ENCODE data around the gene BCL7B. TPM values are rescaled to one million over a fixed set of nuclear protein-coding genes. Genes with fewer than 3 reads are reported as not detected.
"Not testable (repeated sequence)": the region's sequence is repeated elsewhere in the genome, so short reads cannot be mapped to it uniquely, and the experiment has no call there.

Gene BCL7B
- total and polyA plus RNA-seq, 2 of the 4 experiments (the other 2 are of a cell fraction), result 7.2 to 51.3 TPM

GRCh38 chr7:73567846-73568685 is 10.6 kb upstream of the BCL7B start (continued):
- TF ChIP-seq ELK1 (IDR thresholded peaks at IDR 0.05; ENCODE audit: borderline replicate concordance, low read depth, low read length), result no peak

- H3K9me1 ChIP-seq (ENCODE audit: insufficient read depth, low read length), result peaks cover 13% of the 10 kb centered on the region
- no peak for TF ChIP-seq FOS (IDR thresholded peaks at IDR 0.05; ENCODE audit: low read depth, low read length)
- TF ChIP-seq NFE2L2 (IDR thresholded peaks at IDR 0.05; ENCODE audit: low read depth, low read length), result no peak
- CTCF ChIA-PET, result no interaction called here
- ATAC-seq (ENCODE audit: low read depth), result no peak
- DNase-seq, result no peak
- dilution Hi-C loops (cut with HindIII; ENCODE audit: low sequenced_read_pairs, unreplicated experiment) (no loop called here), intact Hi-C loops (cut with micrococcal nuclease) (no loop called here), in situ Hi-C loops (cut with MboI; ENCODE audit: low sequenced_read_pairs) (no loop called here)
- H4K8ac ChIP-seq (ENCODE audit: low read depth in 2 of 2, low read length in 2 of 2), result no peak overlapping the region
- no peak overlapping the region for H3K23ac ChIP-seq (ENCODE audit: low read depth, low read length)
- H2AK5ac ChIP-seq (ENCODE audit: low read depth, low read length), result no peak overlapping the region
- 0 out of 2 replicates have a peak, but pooled peaks cover 2% of the 10 kb centered on the region for H3K4me1 ChIP-seq (ENCODE audit: control insufficient read depth, insufficient read depth, low read length)
- H2AFZ ChIP-seq (replicated peaks; ENCODE audit: low read length, poor library complexity), result no peak overlapping the region
- H2BK15ac ChIP-seq (ENCODE audit: low read depth, low read length), result no peak overlapping the region
- H3K18ac ChIP-seq (ENCODE audit: low read depth, low read length), result no peak overlapping the region
- no peak overlapping the region for H3K9ac ChIP-seq (ENCODE audit: low read depth, low read length)
- no TSS peak for BruUV-seq (replicated peaks)
- no peak overlapping the region for H3K4ac ChIP-seq (ENCODE audit: low read depth, low read length)
- no CpG with 5 or more reads among the region's 4 CpGs for WGBS, 2 experiments (ENCODE audit: extremely low coverage in 2 of 2, insufficient read length in 1 of 2)
- H3K27ac ChIP-seq (ENCODE audit: insufficient read depth, low read length), result no peak overlapping the region
- no peak overlapping the region for H2BK5ac ChIP-seq (ENCODE audit: low read depth, low read length, poor library complexity, severe bottlenecking)
- H3K9me3 ChIP-seq (ENCODE audit: control insufficient read depth, insufficient read depth, low read length), result no peaks in the 10 kb centered on the region
- H2BK120ac ChIP-seq (ENCODE audit: low read depth, low read length), result no peak overlapping the region
- H4K91ac ChIP-seq (ENCODE audit: insufficient read depth, low read depth, low read length), result no peak overlapping the region
- no peak overlapping the region for H3K4me2 ChIP-seq (ENCODE audit: low read depth, low read length)
- H3K27me3 ChIP-seq (ENCODE audit: control insufficient read depth, insufficient read depth, low read length), result no peaks in the 10 kb centered on the region
- POLR2A ChIA-PET (ENCODE audit: unreplicated experiment), result interaction anchor here (0.6 kb wide), 1 partner anchor 23 kb away, joined by 5 read pairs; no protein-coding TSS in a partner anchor
- no peak overlapping the region for H2AK9ac ChIP-seq (replicated peaks; ENCODE audit: low read depth, low read length, poor library complexity)
- H3K79me1 ChIP-seq (ENCODE audit: low read depth in 1 of 2, low read length in 2 of 2), result peaks cover 0 to 9% of the 10 kb centered on the region in 2 experiments; a peak in 3 of 4 replicates
- no peak overlapping the region for H3K4me3 ChIP-seq (ENCODE audit: insufficient read depth, low read depth, low read length)
- H3K56ac ChIP-seq (ENCODE audit: extremely low read depth, insufficient read depth, low read length), result no peak overlapping the region
- peaks cover 24% of the 10 kb centered on the region for H3K36me3 ChIP-seq (ENCODE audit: control insufficient read depth, insufficient read depth, low read length)
- no peak overlapping the region; the same call in 1 of the 2 replicates for H2BK20ac ChIP-seq (ENCODE audit: low read depth, low read length)
- H4K5ac ChIP-seq (ENCODE audit: low read depth, low read length), result no peak overlapping the region
- no peak overlapping the region for H3K14ac ChIP-seq (replicated peaks; ENCODE audit: low read depth, low read length)
- peaks cover 3% of the 10 kb centered on the region; the same call in 1 of the 2 replicates for H4K20me1 ChIP-seq (ENCODE audit: insufficient read depth, low read length)
Observed at GRCh38 chr7:73567140-73567539, 9.7 kb upstream of the BCL7B start.

- dilution Hi-C loops (cut with HindIII; ENCODE audit: low sequenced_read_pairs, unreplicated experiment); H2AK9ac ChIP-seq (replicated peaks; ENCODE audit: low read depth, low read length, poor library complexity); H2BK120ac ChIP-seq (ENCODE audit: low read depth, low read length); H3K4me1 ChIP-seq (ENCODE audit: control insufficient read depth, insufficient read depth, low read length); H4K91ac ChIP-seq (ENCODE audit: insufficient read depth, low read depth, low read length); DNase-seq; H3K14ac ChIP-seq (replicated peaks; ENCODE audit: low read depth, low read length); H2BK15ac ChIP-seq (ENCODE audit: low read depth, low read length); H3K27ac ChIP-seq (ENCODE audit: insufficient read depth, low read length); in situ Hi-C loops (cut with MboI; ENCODE audit: low sequenced_read_pairs); H4K5ac ChIP-seq (ENCODE audit: low read depth, low read length); H4K8ac ChIP-seq (ENCODE audit: low read depth in 2 of 2, low read length in 2 of 2); ATAC-seq (ENCODE audit: low read depth); H4K20me1 ChIP-seq (ENCODE audit: insufficient read depth, low read length); H2AFZ ChIP-seq (replicated peaks; ENCODE audit: low read length, poor library complexity); intact Hi-C loops (cut with micrococcal nuclease); H3K23ac ChIP-seq (ENCODE audit: low read depth, low read length); H3K4me2 ChIP-seq (ENCODE audit: low read depth, low read length); H3K4ac ChIP-seq (ENCODE audit: low read depth, low read length); H3K18ac ChIP-seq (ENCODE audit: low read depth, low read length); H3K9ac ChIP-seq (ENCODE audit: low read depth, low read length); CTCF ChIA-PET; H3K27me3 ChIP-seq (ENCODE audit: control insufficient read depth, insufficient read depth, low read length); H3K79me1 ChIP-seq (ENCODE audit: low read depth in 1 of 2, low read length in 2 of 2); H2AK5ac ChIP-seq (ENCODE audit: low read depth, low read length); H2BK5ac ChIP-seq (ENCODE audit: low read depth, low read length, poor library complexity, severe bottlenecking); H3K9me3 ChIP-seq (ENCODE audit: control insufficient read depth, insufficient read depth, low read length); POLR2A ChIA-PET (ENCODE audit: unreplicated experiment); H2BK20ac ChIP-seq (ENCODE audit: low read depth, low read length); BruUV-seq (replicated peaks); H3K56ac ChIP-seq (ENCODE audit: extremely low read depth, insufficient read depth, low read length); H3K4me3 ChIP-seq (ENCODE audit: insufficient read depth, low read depth, low read length): not testable (repeated sequence)
- Histone ChIP-seq H3K36me3 (ENCODE audit: control insufficient read depth, insufficient read depth, low read length) (peaks cover 20% of the 10 kb centered on the region), H3K9me1 (ENCODE audit: insufficient read depth, low read length) (peaks cover 13% of the 10 kb centered on the region)
Observed at GRCh38 chr7:73566431-73566830, 8.9 kb upstream of the BCL7B start.
